GM12873 (cell line): ENCODE data around the gene NAA16.

Experiments
- TF ChIP-seq, protein P1 (sequence below): IDR thresholded peaks from 2 replicates; pipeline ENCODE4 v1.5.1; 2012; ENCODE audit warnings: low read depth, mild to moderate bottlenecking, moderate library complexity, low read length, control low read depth; ENCODE audit not compliant: insufficient read depth; ENCODE audit errors: missing control alignments

The NAA16 gene

DNA sequence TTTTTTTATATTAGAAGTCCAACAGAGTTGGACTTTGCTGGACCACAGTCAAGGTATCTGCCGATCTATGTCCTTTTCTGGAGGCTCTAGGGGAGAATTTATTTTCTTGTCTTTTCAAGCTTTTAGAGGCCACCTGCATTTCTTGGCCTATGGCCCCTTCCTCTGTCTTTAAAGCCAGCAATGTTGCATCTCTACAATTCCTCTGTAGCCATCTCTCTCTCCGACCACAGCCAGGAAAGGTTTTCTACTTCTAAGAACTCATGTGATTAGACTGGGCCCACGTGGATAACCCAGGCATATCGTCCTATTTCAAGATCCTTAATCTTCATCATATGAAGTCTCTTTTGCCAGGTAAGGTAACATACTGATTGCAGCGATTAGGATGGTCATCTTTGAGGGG, 102.8 kb downstream of the NAA16 start:
- TF ChIP-seq, protein P1, sequence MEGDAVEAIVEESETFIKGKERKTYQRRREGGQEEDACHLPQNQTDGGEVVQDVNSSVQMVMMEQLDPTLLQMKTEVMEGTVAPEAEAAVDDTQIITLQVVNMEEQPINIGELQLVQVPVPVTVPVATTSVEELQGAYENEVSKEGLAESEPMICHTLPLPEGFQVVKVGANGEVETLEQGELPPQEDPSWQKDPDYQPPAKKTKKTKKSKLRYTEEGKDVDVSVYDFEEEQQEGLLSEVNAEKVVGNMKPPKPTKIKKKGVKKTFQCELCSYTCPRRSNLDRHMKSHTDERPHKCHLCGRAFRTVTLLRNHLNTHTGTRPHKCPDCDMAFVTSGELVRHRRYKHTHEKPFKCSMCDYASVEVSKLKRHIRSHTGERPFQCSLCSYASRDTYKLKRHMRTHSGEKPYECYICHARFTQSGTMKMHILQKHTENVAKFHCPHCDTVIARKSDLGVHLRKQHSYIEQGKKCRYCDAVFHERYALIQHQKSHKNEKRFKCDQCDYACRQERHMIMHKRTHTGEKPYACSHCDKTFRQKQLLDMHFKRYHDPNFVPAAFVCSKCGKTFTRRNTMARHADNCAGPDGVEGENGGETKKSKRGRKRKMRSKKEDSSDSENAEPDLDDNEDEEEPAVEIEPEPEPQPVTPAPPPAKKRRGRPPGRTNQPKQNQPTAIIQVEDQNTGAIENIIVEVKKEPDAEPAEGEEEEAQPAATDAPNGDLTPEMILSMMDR, result no peak

DNA sequence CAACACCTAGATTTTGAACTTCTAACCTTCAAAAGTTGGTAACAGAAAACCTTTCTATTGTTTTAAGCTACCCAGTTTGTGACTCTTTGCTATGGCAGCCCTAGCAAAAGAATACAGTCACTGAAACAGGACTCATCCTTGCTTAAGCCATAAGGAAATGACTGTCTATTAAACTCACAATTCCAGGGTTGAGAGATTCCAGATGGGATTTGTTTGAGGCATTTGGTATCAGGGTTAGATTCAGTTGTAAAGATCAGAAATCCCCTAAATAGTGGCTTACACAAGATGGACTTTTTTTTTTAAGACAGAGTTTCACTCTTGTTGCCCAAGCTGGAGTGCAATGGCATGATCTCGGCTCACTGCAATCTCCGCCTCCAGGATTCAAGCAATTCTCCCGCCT, 105.2 kb downstream of the NAA16 start:
- TF ChIP-seq, protein P1, result no peak

DNA sequence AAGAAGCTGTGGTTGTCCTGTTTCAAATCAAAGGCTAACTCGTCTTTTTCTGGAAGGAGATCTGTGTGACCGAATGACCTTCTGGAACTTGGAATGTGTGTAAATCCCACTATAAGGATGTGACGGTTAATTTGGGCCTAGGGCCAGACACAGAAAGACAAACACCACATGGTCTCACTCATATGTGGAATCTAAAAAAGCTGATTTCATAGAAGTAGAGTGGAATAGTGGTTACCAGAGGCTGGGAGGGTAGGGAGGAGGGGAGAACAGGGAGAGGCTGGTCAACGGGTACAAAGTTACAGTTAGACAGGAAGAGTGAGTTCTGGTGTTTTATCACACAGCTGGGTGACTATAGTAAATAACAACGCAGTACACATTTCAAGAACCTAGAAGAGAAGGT, 107.0 kb downstream of the NAA16 start:
- TF ChIP-seq, protein P1, result no peak

DNA sequence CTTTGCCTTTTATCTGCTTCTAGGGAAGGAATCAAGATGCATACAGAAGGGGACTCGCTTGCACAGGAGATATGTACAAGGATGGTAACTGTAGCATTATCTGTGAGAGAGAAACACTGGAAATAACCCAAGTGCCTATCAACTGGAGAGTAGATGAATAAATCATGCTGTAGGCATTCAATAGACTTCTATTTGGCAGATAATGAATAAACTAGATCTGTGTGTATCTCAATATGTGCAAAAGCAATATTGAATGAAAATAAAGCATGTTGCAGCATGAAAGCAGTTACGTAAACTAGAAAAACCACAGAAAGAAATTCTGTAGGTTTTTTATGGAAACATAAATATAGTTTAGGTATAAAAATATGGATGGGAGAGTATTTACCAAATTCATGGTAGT, 107.7 kb downstream of the NAA16 start:
- TF ChIP-seq, protein P1, result no peak

DNA sequence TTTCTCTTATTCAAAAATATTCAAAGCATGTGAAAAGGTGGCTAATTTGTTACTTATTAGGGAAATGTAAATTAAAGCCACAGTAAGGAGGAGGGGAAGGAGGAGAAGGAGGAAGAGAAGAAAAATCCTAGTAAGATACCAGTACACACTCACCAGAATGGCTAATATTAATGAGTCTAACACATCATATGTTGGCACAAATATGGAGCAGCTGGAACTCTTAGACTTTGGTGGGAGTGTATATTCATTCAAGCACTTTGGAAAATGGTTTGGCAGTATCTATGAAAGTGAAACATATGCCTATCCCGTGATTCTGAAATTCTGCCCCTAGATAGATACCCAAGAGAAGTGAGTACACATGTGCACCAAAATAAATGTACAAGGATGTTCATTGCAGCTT, 108.1 kb downstream of the NAA16 start:
- TF ChIP-seq, protein P1, result no peak

DNA sequence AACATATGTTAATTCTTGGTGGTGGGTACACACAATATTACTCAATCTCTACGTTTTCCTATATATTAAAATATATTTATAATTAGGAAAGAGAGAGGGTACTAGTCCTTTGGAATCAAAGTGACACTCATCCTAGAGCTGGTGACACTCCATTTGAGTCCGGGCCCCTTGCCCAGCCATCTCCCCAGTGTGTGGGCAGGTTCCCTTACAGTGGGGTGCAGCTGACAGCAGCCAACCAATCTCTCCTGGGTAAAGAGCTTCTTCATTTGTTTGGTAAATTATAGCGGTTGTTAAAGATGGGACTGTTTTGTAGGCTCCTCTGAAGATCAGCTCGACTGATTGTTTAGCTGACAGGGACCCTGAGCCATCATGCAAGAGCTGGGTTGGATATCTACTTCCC, 109.1 kb downstream of the NAA16 start:
- TF ChIP-seq, protein P1, result no peak

DNA sequence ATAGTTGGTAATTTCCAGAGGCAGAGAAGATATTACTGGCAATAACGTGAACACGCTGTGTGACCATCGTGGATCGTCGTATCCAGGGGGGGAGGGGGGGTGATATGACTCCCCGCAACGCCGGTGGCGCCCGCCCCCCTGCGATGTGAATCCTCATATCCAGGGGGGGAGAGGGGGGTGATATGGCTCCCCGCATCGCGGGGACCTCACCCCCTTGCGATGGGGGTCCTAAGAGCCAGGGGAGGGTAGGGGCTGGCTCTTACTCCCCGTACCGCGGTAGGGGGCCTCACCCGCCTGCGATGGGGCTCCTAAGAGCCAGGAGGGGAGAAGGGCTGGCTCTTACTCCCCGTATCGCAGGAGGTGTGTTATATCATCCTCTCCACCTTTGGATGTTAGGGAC, 115.0 kb downstream of the NAA16 start:
- TF ChIP-seq, protein P1, result no peak
